Caco-2 (cell line): ENCODE data around the gene MAN1C1. TPM values are rescaled to one million over a fixed set of nuclear protein-coding genes. Genes with fewer than 3 reads are reported as not detected.

Source experiments
- BruUV-seq: library from RNA; stranded (reverse); fragments of 400-500 nt; replicated peaks from 2 replicates; lab custom pipeline; 2021; lab: Mats Ljungman, UMichigan
- CTCF ChIA-PET: fragments of 300-600 bp; sonication (Branson Sonifier 250); formaldehyde crosslinking; loops from one replicate; lab custom pipeline; 2022; ENCODE audit warnings: antibody characterized with exemption; lab: Charles Lee
- POLR2A ChIA-PET: fragments of 300-600 bp; sonication (Branson Sonifier 250); formaldehyde crosslinking; loops from one replicate; lab custom pipeline; 2022; ENCODE audit warnings: antibody characterized with exemption; lab: Charles Lee
- DNase-seq, 2 experiments: peaks; one replicate each; pipeline versions ENCODE4 v3.0.0 to v3.0.0-alpha.2; 2020 to 2022
- H3K27me3 ChIP-seq: replicated peaks from 2 replicates; pipeline ENCODE4 v1.6.0; 2011; ENCODE audit warnings: low read length; ENCODE audit not compliant: control insufficient read depth, insufficient read depth
- H3K36me3 ChIP-seq: 2 replicates; pipeline ENCODE4 v1.5.1; 2011; ENCODE audit warnings: low read length; ENCODE audit not compliant: control insufficient read depth, insufficient read depth
- H3K4me1 ChIP-seq: fragments of 250-450 bp; sonication (Bioruptor Pico); 2 replicates; pipeline ENCODE4 v1.5.1; 2020; ENCODE audit warnings: mild to moderate bottlenecking
- H3K4me3 ChIP-seq: 2 replicates; pipeline ENCODE4 v1.5.1; 2011; ENCODE audit warnings: low read depth, mild to moderate bottlenecking, control low read depth, low read length
- H3K9me3 ChIP-seq: fragments of 250-450 bp; sonication (Bioruptor Pico); 2 replicates; pipeline ENCODE4 v1.5.1; 2020; ENCODE audit warnings: mild to moderate bottlenecking, moderate library complexity
- H3K27ac Mint-ChIP-seq: one replicate; pipeline ENCODE4 v1.8.0; 2022; ENCODE audit warnings: mixed read lengths; ENCODE audit not compliant: unreplicated experiment
- H3K27me3 Mint-ChIP-seq: one replicate; pipeline ENCODE4 v1.8.0; 2022; ENCODE audit warnings: mixed read lengths; ENCODE audit not compliant: insufficient read depth, unreplicated experiment
- H3K36me3 Mint-ChIP-seq: one replicate; pipeline ENCODE4 v1.8.0; 2022; ENCODE audit warnings: mild to moderate bottlenecking, mixed read lengths; ENCODE audit not compliant: insufficient read depth, unreplicated experiment
- H3K4me1 Mint-ChIP-seq: one replicate; pipeline ENCODE4 v1.8.0; 2022; ENCODE audit warnings: low read depth, mixed read lengths; ENCODE audit not compliant: unreplicated experiment
- H3K4me3 Mint-ChIP-seq: one replicate; pipeline ENCODE4 v1.8.0; 2022; ENCODE audit warnings: mild to moderate bottlenecking, moderate library complexity, mixed read lengths; ENCODE audit not compliant: unreplicated experiment
- H3K9me3 Mint-ChIP-seq: one replicate; pipeline ENCODE4 v1.8.0; 2022; ENCODE audit warnings: mixed read lengths; ENCODE audit not compliant: unreplicated experiment
- CTCF ChIP-seq, 2 experiments: fragments of 200-600 bp in 1 of 2; IDR thresholded peaks; 1 replicate in 1 of 2; 2 replicates in 1 of 2; pipeline versions ENCODE4 v1.5.1 to v1.8.0; 2011 to 2022; ENCODE audit warnings: antibody characterized with exemption in 1 of 2, control low read depth in 1 of 2, inconsistent platforms in 1 of 2, low read depth in 1 of 2, low read length in 1 of 2, mild to moderate bottlenecking in 1 of 2, moderate library complexity in 1 of 2; ENCODE audit not compliant: insufficient read depth in 1 of 2, severe bottlenecking in 1 of 2, unreplicated experiment in 1 of 2
- intact Hi-C: fragments of 100-400 bp; cut with micrococcal nuclease; formaldehyde crosslinking; loops from one replicate; pipeline ENCODE4 v1.10.0; 2022; ENCODE audit not compliant: unreplicated experiment
- total RNA-seq: library from RNA; stranded (reverse); gene quantifications from 2 replicates; pipeline ENCODE4 v1.2.3, GENCODE V29; 2022

MAN1C1 gene
- total RNA-seq, 1 experiment from 2014 or later = 2.7 TPM

DNA sequence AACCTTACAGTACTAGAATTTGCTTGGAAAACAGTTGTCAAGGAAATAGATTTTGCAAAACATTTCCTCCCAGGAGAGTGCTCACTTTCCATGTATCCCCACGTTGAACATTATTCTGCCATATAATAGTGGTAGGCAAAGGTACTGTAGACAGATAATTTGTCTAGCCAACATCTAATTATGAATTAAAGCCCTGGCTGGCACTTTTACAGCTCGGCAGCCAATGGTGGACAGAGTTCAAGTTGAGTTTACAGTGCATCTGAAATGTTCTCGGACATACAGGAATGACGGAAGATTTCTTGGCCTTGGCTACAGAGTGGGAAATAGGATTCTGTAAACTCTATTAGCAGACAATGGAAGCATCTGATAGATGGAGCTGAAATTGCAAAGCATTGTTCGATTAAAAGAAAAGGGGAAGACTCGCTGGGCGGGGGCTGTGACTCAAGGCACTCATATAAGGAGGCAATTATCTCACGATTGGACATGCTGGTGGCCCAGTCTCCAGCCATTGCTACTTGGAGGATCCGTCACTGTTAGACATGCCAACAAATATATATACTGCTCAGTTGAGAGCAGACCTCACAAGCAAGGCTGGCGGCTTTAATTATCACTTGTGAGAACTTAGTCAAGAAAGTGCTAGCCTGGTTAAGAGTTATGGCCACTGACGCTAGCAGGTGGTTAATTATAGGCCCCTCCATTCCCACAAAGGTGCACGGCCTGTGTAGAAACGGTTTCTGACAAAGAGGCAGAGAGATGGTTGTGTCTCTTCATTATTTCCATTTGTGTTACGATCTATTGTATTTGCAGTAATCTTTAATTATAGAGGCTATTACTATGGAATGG is 48.0 kb downstream of the MAN1C1 start:
- no TSS peak for BruUV-seq
- Mint-ChIP-seq H3K27me3 (no peaks in the 10 kb centered on the region), H3K9me3 (no peaks in the 10 kb centered on the region), H3K4me3 (no peak overlapping the region), H3K36me3 (no peaks in the 10 kb centered on the region), H3K4me1 (peaks cover 39% of the 10 kb centered on the region), H3K27ac (no peak overlapping the region)
- DNase-seq = no peak
- CTCF ChIA-PET = no interaction called here
- POLR2A ChIA-PET = no interaction called here
- TF ChIP-seq CTCF (IDR thresholded peaks at IDR 0.05; ENCODE audit: insufficient read depth in 1 of 2, low read depth in 1 of 2, low read length in 1 of 2, severe bottlenecking in 1 of 2, unreplicated experiment in 1 of 2) = no peak
- H3K4me3 ChIP-seq = no peak overlapping the region
- H3K4me1 ChIP-seq = peaks cover 27% of the 10 kb centered on the region
- no peaks in the 10 kb centered on the region for H3K27me3 ChIP-seq
- H3K36me3 ChIP-seq = no peaks in the 10 kb centered on the region
- H3K9me3 ChIP-seq = no peaks in the 10 kb centered on the region
- intact Hi-C loops = no loop called here

DNA sequence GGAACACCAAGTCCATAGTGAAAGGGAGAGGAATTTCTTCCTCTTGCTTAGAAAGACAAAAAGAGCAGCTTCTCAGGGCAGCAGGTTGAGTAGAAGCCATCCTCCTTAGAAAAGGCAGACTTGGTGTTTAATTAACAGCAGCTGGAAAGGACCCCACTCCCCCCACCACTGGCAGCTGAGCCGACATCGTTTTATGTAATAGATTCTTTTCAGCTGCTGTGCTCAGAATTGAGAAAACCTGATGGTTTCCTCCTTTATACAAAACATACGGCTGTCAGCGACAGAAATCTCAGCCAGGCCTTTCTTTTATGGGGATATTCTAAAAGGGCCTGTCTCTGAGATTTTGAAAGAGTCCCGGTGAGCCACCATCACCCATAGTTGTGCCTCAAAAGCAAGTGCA is 49.9 kb downstream of the MAN1C1 start:
- intact Hi-C loops = no loop called here
- no peaks in the 10 kb centered on the region for H3K36me3 ChIP-seq
- POLR2A ChIA-PET = no interaction called here
- no peaks in the 10 kb centered on the region for H3K9me3 Mint-ChIP-seq
- no peaks in the 10 kb centered on the region for H3K9me3 ChIP-seq
- DNase-seq = no peak
- H3K4me1 ChIP-seq = peaks cover 36% of the 10 kb centered on the region
- no peak overlapping the region for H3K4me3 Mint-ChIP-seq
- H3K27me3 ChIP-seq = no peaks in the 10 kb centered on the region
- peaks cover 35% of the 10 kb centered on the region for H3K4me1 Mint-ChIP-seq
- TF ChIP-seq CTCF (IDR thresholded peaks at IDR 0.05; ENCODE audit: insufficient read depth in 1 of 2, low read depth in 1 of 2, low read length in 1 of 2, severe bottlenecking in 1 of 2, unreplicated experiment in 1 of 2) = no peak
- H3K4me3 ChIP-seq = no peak overlapping the region
- no peaks in the 10 kb centered on the region for H3K36me3 Mint-ChIP-seq
- peak overlapping the region; percentile 91 for H3K27ac Mint-ChIP-seq
- BruUV-seq = no TSS peak
- CTCF ChIA-PET = no interaction called here
- H3K27me3 Mint-ChIP-seq = no peaks in the 10 kb centered on the region

- intact Hi-C loops = loop anchor here (2.0 kb wide), 1 partner anchor 50 kb away; no protein-coding TSS in a partner anchor
- no peak for DNase-seq
- POLR2A ChIA-PET = no interaction called here
- H3K9me3 Mint-ChIP-seq = no peaks in the 10 kb centered on the region
- no peak overlapping the region for H3K4me3 Mint-ChIP-seq
- Histone ChIP-seq H3K4me1 (peaks cover 36% of the 10 kb centered on the region), H3K4me3 (no peak overlapping the region), H3K27me3 (no peaks in the 10 kb centered on the region), H3K9me3 (no peaks in the 10 kb centered on the region), H3K36me3 (no peaks in the 10 kb centered on the region)
- CTCF ChIA-PET = interaction anchor here (1.6 kb wide), 1 partner anchor 26 kb away, joined by 5 read pairs; no protein-coding TSS in a partner anchor
- no peaks in the 10 kb centered on the region for H3K36me3 Mint-ChIP-seq
- peaks cover 27% of the 10 kb centered on the region for H3K4me1 Mint-ChIP-seq
- H3K27me3 Mint-ChIP-seq = no peaks in the 10 kb centered on the region
- H3K27ac Mint-ChIP-seq = peak overlapping the region; percentile 91
- no peak for TF ChIP-seq CTCF (IDR thresholded peaks at IDR 0.05; ENCODE audit: insufficient read depth in 1 of 2, low read depth in 1 of 2, low read length in 1 of 2, severe bottlenecking in 1 of 2, unreplicated experiment in 1 of 2)
- BruUV-seq = no TSS peak
Measured at GRCh38 chr1:25668931-25669573, 52.5 kb downstream of the MAN1C1 start.
